Activated naive CD4-positive, alpha-beta T cell treated with Interleukin-2 at 50 U/mL for 16 hours (primary cell): ENCODE measurements around the gene HOXC10.

Source experiments
- DNase-seq: peaks from one replicate; pipeline ENCODE4 v3.0.0-alpha.2; 2020

The HOXC10 gene

DNA sequence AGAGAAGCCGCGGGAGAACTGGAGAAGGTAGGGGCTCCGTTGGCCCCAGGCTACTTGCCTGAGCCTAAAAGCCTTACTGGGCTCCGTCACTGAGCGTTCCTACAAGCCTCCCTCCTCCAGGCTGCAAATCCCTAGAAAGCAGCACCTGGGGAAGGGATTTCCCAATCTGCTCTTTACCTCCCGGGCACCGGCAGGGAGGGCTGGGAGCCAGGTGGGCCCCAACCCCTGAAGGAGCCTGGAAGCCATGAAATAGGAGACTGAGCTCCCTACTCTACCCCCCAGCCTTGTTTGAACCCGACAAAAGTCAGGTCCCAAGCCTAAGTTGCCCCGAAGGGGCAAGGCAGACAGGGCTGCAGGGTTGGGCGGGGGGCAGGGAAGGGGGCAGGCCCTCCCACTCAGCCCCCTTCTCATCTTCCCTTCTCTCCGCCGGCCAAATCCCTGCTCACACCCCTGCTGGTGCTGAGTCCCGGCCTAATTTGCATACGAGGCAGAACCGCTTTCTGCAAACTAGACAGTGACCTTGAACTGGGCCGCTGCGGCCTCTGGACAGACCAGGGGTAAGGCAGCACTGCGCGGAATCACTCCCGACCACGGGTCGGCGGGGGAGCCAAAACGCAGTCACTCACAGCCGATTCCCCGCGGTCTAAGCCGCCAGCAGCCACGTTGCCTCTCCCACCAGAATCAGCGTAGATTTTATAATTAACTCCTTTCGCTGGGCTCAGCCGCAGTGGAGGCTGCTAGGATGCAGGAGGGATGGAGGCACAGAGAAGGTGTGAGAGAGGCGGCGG is 34.0 kb upstream of the HOXC10 start:
- no peak for DNase-seq

DNA sequence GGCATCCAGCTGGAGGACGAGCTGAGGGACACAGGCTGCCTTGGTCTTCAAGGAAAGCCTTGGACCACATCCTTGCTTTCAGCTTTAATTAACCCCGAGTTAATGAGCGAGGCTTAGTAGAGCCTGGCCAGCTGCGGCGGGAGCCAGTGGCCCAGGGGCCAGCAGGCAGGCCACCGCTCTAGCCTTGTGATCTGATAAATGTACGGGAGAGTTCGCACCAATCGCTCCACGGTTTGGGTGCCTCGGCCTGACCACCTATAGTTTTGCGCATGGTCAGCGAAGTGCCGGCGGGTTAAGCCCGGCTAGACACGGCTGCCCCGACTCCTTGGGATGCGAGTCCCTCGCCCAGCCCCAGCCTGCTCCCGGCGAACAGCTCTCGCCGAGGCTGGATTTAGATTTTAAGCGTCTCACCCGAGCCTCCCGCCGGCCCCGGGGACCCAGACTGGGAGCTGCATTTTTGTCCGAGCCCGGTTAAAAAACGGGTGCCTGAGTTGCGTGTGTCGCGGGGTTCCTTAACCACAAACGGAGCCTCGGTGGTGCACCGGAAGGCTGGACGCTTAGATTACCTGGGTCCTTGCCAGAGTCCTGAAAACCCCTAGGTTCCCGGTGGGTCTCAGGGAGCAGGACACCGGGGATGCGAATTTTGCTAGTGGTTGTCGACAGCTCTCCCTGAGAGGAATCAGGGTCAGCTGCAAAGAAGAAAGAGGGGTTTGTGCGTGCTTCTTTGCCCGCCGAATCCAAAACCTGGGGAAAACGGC is 33.2 kb upstream of the HOXC10 start:
- no peak for DNase-seq

- no peak for DNase-seq
Observed at GRCh38 chr12:53952335-53952694, 32.6 kb upstream of the HOXC10 start.

- no peak for DNase-seq
Observed at GRCh38 chr12:53952871-53953734, 31.8 kb upstream of the HOXC10 start.

DNA sequence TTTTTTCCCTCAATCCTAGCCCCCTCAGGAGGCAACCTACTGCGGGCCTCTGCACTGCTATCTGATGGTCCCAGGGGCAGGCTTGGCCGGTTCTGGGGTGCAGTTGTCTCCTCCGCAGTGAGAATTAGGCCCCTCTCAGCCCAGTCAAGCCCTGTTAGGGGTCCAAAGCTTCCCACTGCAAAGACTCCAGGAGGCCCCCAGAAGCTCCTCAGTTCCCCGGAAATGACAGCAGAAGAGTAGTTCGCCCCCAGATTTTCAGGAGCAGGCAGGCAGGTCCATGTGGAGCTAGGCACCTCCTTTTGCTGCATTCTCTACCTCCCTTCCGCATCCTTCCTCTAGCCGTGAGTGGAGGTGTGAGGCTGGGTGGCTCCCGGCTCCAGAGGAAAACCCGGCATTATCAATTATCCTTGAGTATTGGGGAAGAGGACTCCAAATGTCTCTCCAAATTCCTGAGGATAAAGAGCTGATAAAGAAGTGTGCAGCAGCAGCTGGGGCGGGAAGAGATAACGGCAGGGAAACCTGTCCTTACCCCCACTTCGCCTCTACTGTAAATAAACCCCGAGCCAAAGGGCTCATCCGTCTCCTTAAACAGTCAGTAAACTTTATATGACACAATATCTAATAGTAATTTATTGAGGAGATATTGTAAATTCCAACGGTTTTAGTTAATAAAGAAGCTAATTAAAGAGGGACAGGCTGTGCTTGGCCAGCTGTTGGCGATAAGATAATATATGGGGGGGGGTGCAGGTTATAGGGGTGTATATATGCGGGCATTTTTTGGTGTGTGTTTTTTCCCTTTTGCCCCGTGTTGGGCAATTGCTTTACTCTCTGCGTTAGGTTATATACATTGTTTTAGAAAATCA is 30.9 kb upstream of the HOXC10 start:
- no peak for DNase-seq

- no peak for DNase-seq
Observed at GRCh38 chr12:53954694-53955035, 30.3 kb upstream of the HOXC10 start, which contains the start of gene HOXC12. Gene HOXC12, plus strand, starts transcription at chr12:53954903. Its CDS starts 27 bp downstream, at chr12:53954930.

GRCh38 chr12:53955036-53955775 is 29.7 kb upstream of the HOXC10 start:
- no peak for DNase-seq

DNA sequence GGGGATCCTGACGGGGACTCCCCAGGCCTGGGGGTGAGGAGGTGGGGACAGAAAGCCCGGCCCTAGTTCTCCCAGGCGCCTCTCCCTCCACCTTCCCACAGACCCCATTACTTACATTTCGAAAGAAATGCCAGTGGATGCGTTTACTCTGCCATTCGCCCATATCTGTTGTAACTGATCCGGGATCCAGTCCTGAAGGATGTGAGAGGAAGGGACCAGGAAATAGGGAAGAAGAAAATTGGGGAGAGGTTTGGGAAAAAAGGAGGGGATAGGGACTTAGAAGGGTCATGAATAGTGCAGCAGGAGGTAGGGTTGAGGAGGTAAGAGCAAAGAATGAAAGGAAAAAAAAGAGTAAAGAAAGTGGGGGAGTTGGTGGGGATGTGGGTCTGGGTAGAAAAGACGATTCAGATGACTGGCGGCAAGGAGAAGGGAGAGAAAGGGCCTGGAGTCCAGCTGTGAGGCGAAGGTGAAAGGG is 29.1 kb upstream of the HOXC10 start:
- DNase-seq: no peak

DNA sequence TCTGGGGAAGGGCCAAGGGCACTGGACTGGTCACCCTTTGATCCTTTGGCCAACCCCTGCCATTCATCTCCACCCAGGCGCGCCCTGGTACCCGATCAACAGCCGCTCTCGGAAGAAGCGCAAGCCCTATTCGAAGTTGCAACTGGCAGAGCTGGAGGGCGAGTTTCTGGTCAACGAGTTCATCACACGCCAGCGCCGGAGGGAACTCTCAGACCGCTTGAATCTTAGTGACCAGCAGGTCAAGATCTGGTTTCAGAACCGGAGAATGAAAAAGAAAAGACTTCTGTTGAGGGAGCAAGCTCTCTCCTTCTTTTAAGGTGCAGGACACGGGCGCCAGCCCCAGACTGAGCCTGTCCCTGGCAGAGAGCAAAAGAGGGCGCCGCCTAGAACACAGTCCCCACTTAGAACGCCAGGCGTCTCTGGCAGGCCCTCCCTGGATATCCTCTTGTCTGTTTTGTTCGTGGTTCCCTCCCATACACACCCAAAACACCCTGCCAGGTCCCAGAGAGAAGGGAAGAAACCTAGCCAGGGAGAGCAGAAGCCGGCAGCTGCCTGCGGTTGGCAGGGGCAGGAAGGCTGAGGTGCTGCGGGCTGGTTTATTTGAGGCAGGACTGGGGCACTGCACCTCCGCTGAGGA is 28.6 kb upstream of the HOXC10 start:
- DNase-seq: no peak

DNA sequence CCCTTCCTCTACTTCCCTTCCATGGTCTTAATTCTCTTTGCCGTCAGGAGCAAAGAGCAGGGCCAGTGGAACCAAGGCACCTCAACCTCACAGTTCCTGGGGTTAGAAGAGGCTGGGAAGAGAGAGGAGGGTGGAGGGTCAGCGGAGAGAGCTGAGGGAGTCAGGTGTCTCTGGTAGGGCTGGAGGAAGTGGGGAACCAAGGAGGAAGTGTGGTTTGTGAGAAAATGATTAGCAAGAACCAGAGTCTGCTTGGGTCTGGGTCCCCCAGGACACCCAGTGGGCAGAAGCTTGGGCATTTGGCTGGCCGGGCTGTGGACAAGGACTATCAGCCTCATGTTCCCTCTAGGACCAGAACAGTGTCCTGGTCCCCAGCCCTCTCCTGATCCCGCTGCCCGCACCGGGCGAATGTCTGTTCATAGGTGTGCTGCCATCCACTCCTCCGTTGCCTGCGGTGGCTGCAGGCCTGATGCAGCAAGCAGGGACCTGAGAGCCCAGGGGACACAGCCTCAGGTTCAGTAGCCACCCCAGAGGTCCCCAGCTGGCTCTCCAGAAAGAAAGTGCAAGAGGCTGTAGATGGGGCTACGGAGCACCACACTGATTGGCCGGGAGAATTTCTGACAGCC is 27.9 kb upstream of the HOXC10 start:
- DNase-seq: no peak

GRCh38 chr12:53958128-53958527 is 26.8 kb upstream of the HOXC10 start:
- DNase-seq: no peak

DNA sequence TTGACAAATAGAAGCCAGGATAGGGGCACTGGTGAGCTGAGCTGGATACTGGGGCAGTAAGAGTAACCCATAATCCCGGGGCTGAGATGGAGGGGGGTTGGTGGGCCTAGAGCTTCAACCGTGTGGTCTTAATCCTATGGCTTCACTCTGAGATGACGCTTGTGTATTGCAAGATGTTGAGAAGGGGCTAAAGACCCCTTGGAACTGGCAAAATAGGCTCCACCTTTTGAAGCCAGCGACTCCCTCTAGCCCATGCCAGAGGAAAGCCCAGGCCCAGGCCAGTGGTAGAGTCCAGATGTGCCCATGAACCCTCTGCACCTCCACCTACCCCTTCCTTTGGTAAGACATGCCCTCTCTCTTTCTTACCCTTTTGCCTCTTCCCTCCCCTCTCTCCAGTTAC is 25.6 kb upstream of the HOXC10 start:
- no peak for DNase-seq

DNA sequence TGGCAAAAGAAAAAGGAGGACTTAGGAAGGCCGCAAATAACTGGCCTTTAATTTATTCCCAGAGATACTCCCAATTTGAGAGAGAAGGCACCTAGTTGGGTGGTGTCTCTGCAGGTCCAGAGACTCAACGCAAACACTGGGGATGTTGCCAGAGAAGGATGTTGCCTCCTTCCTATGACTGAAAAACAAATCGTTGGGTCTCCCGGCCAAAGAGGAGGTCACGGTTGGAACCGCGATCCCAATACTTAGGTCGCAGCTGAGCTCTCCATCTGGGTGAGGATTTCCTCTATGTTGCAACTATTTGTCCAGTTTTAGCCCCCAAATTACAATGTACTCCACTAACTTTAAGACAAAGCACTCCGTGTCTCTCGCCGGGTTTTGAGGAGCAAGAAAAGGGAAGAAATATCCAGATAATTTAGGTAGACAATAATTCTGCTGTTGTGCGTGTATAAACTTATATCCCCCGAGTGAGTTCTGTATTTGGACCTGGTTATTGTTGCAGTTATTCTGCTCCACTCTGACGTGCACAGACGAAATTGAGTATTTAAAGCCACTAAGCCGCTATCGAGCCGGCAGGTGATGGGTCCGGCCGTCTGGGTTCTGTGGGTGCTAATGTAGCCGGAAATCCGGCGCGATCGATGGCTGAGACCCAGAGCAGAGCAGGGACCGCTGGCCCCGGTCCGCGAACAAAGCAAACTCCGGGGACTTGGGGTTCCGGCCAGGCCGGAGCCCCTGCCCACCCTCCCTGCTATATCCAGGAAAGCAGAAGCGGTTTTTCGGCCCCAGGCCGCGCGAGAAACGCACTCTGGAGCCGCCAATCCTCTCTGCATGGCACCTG is 24.5 kb upstream of the HOXC10 start:
- DNase-seq: no peak

- no peak for DNase-seq
Observed at GRCh38 chr12:53961025-53961761, 23.8 kb upstream of the HOXC10 start.

DNA sequence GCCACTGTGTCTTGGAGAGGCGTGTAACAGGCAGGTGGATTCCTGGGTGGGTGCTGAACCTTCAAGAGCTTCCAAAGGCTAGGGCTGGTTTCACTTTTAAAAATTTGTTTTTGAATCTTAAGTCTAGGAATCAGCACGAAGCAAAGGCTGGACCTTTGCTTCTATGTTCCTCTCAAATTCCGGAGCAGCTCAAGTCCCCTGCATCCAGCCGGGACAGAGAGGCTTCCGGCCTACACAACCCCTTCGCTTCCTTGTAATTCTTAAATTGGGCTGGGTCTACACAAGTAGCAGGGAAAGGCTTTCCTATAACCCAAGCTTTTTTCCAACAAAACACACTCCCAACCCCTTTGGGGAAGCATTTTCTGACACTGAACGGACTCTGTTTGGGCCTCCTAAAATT is 21.9 kb upstream of the HOXC10 start:
- no peak for DNase-seq

DNA sequence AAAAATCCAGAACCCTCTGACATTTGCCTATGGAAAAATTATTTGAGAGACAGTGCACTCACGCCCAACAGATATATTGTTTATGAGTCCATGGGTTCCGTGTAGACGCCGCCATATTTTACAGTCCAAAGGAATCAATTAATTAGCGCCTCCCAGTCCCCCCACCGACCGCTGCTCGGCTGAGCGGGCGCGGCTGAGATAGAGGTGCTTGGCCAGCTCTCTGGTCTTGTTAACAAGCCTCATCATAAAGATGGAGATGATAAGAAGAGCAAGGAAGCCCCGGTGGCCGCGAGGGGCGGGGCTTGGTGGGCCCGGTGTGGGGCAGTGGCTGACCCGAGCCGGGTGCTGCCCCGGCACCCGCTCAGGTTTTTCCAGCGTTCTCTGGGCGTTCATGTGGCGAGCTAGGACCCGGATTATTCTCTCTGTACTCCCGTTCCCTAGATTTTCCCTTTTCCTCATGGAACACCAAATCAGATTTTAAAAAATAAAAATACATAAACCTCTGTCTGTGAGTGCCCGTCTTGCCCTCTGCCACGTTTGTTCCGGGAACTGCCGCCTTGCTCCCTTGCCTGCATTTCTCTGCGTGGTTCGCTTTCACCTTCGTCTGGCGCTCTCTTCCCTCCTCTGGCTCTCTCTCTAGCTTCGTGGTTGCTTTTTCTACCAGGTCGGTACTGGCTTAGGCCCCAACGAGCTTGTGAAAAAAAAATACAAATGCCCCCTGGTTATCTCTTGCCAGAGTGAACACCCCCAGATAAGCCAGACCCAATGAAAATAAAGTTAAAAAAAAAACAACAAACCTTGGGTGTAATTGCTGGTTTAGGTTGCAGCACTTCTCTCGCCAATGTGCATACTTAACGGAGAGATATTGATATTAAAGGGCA is 21.3 kb upstream of the HOXC10 start:
- DNase-seq: no peak

DNA sequence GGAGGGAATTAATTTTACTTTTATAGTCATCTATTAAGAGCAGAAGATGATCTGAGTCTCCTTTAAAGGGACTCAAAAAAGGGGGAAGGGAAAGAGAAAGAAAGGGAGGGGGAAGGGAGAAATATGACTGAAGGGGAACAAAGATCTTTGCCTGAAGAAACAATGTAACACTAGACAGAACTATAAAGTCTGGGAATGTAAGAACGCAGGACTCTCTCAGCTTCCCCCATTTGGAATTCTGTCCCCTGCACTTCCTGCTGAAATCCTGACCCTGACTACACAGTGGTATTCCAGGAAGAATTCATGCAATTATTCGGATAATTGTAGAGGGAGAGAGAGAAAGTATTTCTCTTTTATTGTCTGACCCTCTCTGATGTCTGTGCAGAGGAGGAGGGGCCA is 20.6 kb upstream of the HOXC10 start:
- no peak for DNase-seq
